22Rv1 (cell line): ENCODE results near the gene ZSCAN12.
"Not testable (repeated sequence)": the region's sequence is repeated elsewhere in the genome, so short reads cannot be mapped to it uniquely, and the experiment has no call there.

Source experiments
- H3K27ac ChIP-seq: fragments of 450-650 bp; 2 replicates; pipeline ENCODE4 v1.5.1; 2017
- CTCF ChIP-seq: fragments of 450-650 bp; IDR thresholded peaks from 2 replicates; pipeline ENCODE4 v1.5.1; 2017; ENCODE audit warnings: mild to moderate bottlenecking
- ZFX ChIP-seq: fragments of 450-650 bp; IDR thresholded peaks from 2 replicates; pipeline ENCODE4 v1.6.1; 2017; ENCODE audit warnings: antibody characterized with exemption, borderline replicate concordance

Gene ZSCAN12

GRCh38 chr6:28373925-28374324 is 25.6 kb downstream of the ZSCAN12 start:
- H3K27ac ChIP-seq = no peak overlapping the region
- no peak for TF ChIP-seq CTCF
- no peak for TF ChIP-seq ZFX

- TF ChIP-seq CTCF (no peak), ZFX (no peak)
Observed at GRCh38 chr6:28371706-28372451, 27.7 kb downstream of the ZSCAN12 start.

GRCh38 chr6:28371280-28371679 is 28.3 kb downstream of the ZSCAN12 start:
- H3K27ac ChIP-seq = no peak overlapping the region
- TF ChIP-seq ZFX = no peak
- no peak for TF ChIP-seq CTCF

More at GRCh38 chr6:28371706-28372451, 27.7 kb downstream of the ZSCAN12 start:
- no peak overlapping the region for H3K27ac ChIP-seq

GRCh38 chr6:28370440-28370839 is 29.1 kb downstream of the ZSCAN12 start:
- no peak for TF ChIP-seq ZFX
- no peak for TF ChIP-seq CTCF
- H3K27ac ChIP-seq = no peak overlapping the region

GRCh38 chr6:28369463-28369862 is 30.1 kb downstream of the ZSCAN12 start:
- TF ChIP-seq ZFX = no peak
- no peak for TF ChIP-seq CTCF
- no peak overlapping the region for H3K27ac ChIP-seq

- TF ChIP-seq ZFX (no peak), CTCF (no peak)
Observed at GRCh38 chr6:28368522-28368921, 31.0 kb downstream of the ZSCAN12 start.

GRCh38 chr6:28365590-28365989 is 34.0 kb downstream of the ZSCAN12 start:
- H3K27ac ChIP-seq = not testable (repeated sequence)

More at GRCh38 chr6:28368522-28368921, 31.0 kb downstream of the ZSCAN12 start:
- H3K27ac ChIP-seq = no peak overlapping the region

- no peak overlapping the region for H3K27ac ChIP-seq
- TF ChIP-seq CTCF (no peak), ZFX (no peak)
Observed at GRCh38 chr6:28360961-28361360, 38.6 kb downstream of the ZSCAN12 start.

- H3K27ac ChIP-seq = not testable (repeated sequence)
Observed at GRCh38 chr6:28359562-28359961, 40.0 kb downstream of the ZSCAN12 start.
